Activated CD4-positive, alpha-beta T cell treated with anti-CD3 and anti-CD28 coated beads for 4 hours (primary cell): Measurements from ENCODE around the gene C13orf46.

ENCODE experiments used
- DNase-seq, 2 donors: peaks; one replicate each; pipeline ENCODE4 v3.0.0-alpha.2; 2020

C13orf46 gene

GRCh38 chr13:114009590-114010400, 35.9 kb upstream of the C13orf46 start:
- DNase-seq = no peak

- no peak for DNase-seq
These were observed 35.2 kb upstream of the C13orf46 start for GRCh38 chr13:114008964-114009589.

- no peak for DNase-seq
These were observed 33.7 kb upstream of the C13orf46 start for GRCh38 chr13:114007566-114007965.

- DNase-seq = no peak
These were observed 31.4 kb upstream of the C13orf46 start for GRCh38 chr13:114005206-114005724.

GRCh38 chr13:114004420-114005205, 30.7 kb upstream of the C13orf46 start:
- DNase-seq = no peak

GRCh38 chr13:114002771-114003321, 29.0 kb upstream of the C13orf46 start:
- no peak for DNase-seq

GRCh38 chr13:114002009-114002544, 28.2 kb upstream of the C13orf46 start:
- no peak for DNase-seq

- no peak for DNase-seq
These were observed 27.6 kb upstream of the C13orf46 start for GRCh38 chr13:114001331-114002008.

GRCh38 chr13:114000151-114001040, 26.5 kb upstream of the C13orf46 start:
- DNase-seq = no peak

GRCh38 chr13:113999618-113999910, 25.7 kb upstream of the C13orf46 start:
- DNase-seq = no peak

- no peak for DNase-seq
These were observed 25.1 kb upstream of the C13orf46 start for GRCh38 chr13:113998781-113999617.

- no peak for DNase-seq
These were observed 24.2 kb upstream of the C13orf46 start for GRCh38 chr13:113997845-113998751.

GRCh38 chr13:113996912-113997745, 23.3 kb upstream of the C13orf46 start:
- no peak for DNase-seq

- DNase-seq = no peak
These were observed 22.4 kb upstream of the C13orf46 start for GRCh38 chr13:113996081-113996911.

- no peak for DNase-seq
These were observed 21.2 kb upstream of the C13orf46 start for GRCh38 chr13:113995051-113995601.

- no peak for DNase-seq
These were observed 18.6 kb upstream of the C13orf46 start for GRCh38 chr13:113992276-113993005.
